H9 (cell line): ENCODE results near the gene GAS2L2. TPM values are rescaled to one million over a fixed set of nuclear protein-coding genes. Genes with fewer than 3 reads are reported as not detected.

Source experiments
- DNase-seq: peaks from one replicate; pipeline ENCODE4 v3.0.0-alpha.2; 2017
- H2AFZ ChIP-seq: one replicate; pipeline ENCODE4 v1.6.1; 2013; ENCODE audit warnings: mild to moderate bottlenecking, low read length, control low read depth, moderate library complexity
- H2AK5ac ChIP-seq: 2 replicates; pipeline ENCODE4 v1.6.1; 2013; ENCODE audit warnings: low read length, control low read depth, mixed read lengths; ENCODE audit not compliant: insufficient read length
- H2BK120ac ChIP-seq: one replicate; pipeline ENCODE4 v1.6.1; 2013; ENCODE audit warnings: low read depth, mild to moderate bottlenecking, low read length, control low read depth, inconsistent platforms; ENCODE audit not compliant: poor library complexity, severe bottlenecking
- H2BK12ac ChIP-seq: 2 replicates; pipeline ENCODE4 v1.6.1; 2013; ENCODE audit warnings: low read length, control low read depth, mixed read lengths, low read depth; ENCODE audit not compliant: insufficient read length
- H2BK15ac ChIP-seq: 2 replicates; pipeline ENCODE4 v1.6.1; 2013; ENCODE audit warnings: low read depth, low read length, control low read depth
- H2BK20ac ChIP-seq: one replicate; pipeline ENCODE4 v1.6.1; 2013; ENCODE audit warnings: low read depth, mild to moderate bottlenecking, low read length, control low read depth, inconsistent platforms; ENCODE audit not compliant: poor library complexity, severe bottlenecking
- H2BK5ac ChIP-seq: 2 replicates; pipeline ENCODE4 v1.6.1; 2013; ENCODE audit warnings: low read length, control low read depth, mixed read lengths; ENCODE audit not compliant: insufficient read length
- H3K14ac ChIP-seq: 2 replicates; pipeline ENCODE4 v1.6.1; 2013; ENCODE audit warnings: low read length, control low read depth; ENCODE audit not compliant: insufficient read depth
- H3K18ac ChIP-seq: 2 replicates; pipeline ENCODE4 v1.6.1; 2013; ENCODE audit warnings: low read depth, mild to moderate bottlenecking, mixed read lengths, low read length, control low read depth; ENCODE audit not compliant: insufficient read length
- H3K23ac ChIP-seq: 2 replicates; pipeline ENCODE4 v1.6.1; 2013; ENCODE audit warnings: low read length, control low read depth, mixed read lengths, low read depth; ENCODE audit not compliant: insufficient read length
- H3K23me2 ChIP-seq: 2 replicates; pipeline ENCODE4 v1.6.1; 2013; ENCODE audit warnings: low read depth, mild to moderate bottlenecking, mixed read lengths, low read length, control low read depth; ENCODE audit not compliant: insufficient read length, poor library complexity, severe bottlenecking
- H3K27ac ChIP-seq: 2 replicates; pipeline ENCODE4 v1.5.1; 2013; ENCODE audit warnings: low read length, control low read depth, mixed read lengths, low read depth; ENCODE audit not compliant: insufficient read length
- H3K27me3 ChIP-seq: 2 replicates; pipeline ENCODE4 v1.6.1; 2013; ENCODE audit warnings: low read length, control low read depth, inconsistent platforms; ENCODE audit not compliant: insufficient read depth
- H3K4ac ChIP-seq: 2 replicates; pipeline ENCODE4 v1.6.1; 2013; ENCODE audit warnings: low read depth, mild to moderate bottlenecking, control low read depth, inconsistent platforms, low read length, moderate library complexity
- H3K4me1 ChIP-seq: 2 replicates; pipeline ENCODE4 v1.6.1; 2013; ENCODE audit warnings: low read length, control low read depth, inconsistent platforms; ENCODE audit not compliant: insufficient read depth
- H3K4me2 ChIP-seq: 2 replicates; pipeline ENCODE4 v1.6.1; 2013; ENCODE audit warnings: low read length, control low read depth, mixed read lengths; ENCODE audit not compliant: insufficient read length, insufficient read depth
- H3K56ac ChIP-seq: 2 replicates; pipeline ENCODE4 v1.6.1; 2013; ENCODE audit warnings: low read depth, mild to moderate bottlenecking, mixed read lengths, low read length, control low read depth; ENCODE audit not compliant: insufficient read length
- H3K79me1 ChIP-seq: 2 replicates; pipeline ENCODE4 v1.6.1; 2013; ENCODE audit warnings: low read depth, mild to moderate bottlenecking, moderate library complexity, low read length, control low read depth, inconsistent platforms; ENCODE audit not compliant: insufficient read depth, poor library complexity, severe bottlenecking
- H3K79me2 ChIP-seq: 2 replicates; pipeline ENCODE4 v1.6.1; 2013; ENCODE audit warnings: low read length, control low read depth, inconsistent platforms; ENCODE audit not compliant: insufficient read depth
- H3K9ac ChIP-seq: 2 replicates; pipeline ENCODE4 v1.6.1; 2013; ENCODE audit warnings: low read length, control low read depth, mixed read lengths; ENCODE audit not compliant: insufficient read length; ENCODE audit errors: extremely low read depth
- H3K9me3 ChIP-seq: one replicate; pipeline ENCODE4 v1.6.1; 2013; ENCODE audit warnings: low read depth, low read length, inconsistent platforms; ENCODE audit not compliant: control insufficient read depth
- H3T11ph ChIP-seq: one replicate; pipeline ENCODE4 v1.6.1; 2013; ENCODE audit warnings: mild to moderate bottlenecking, low read length, control low read depth, inconsistent platforms
- H4K20me1 ChIP-seq: one replicate; pipeline ENCODE4 v1.6.1; 2013; ENCODE audit not compliant: control insufficient read depth, insufficient read length, insufficient read depth
- H4K5ac ChIP-seq: 2 replicates; pipeline ENCODE4 v1.6.1; 2013; ENCODE audit warnings: low read depth, mild to moderate bottlenecking, mixed read lengths, low read length, control low read depth; ENCODE audit not compliant: insufficient read length
- H4K8ac ChIP-seq: replicated peaks from 2 replicates; pipeline ENCODE4 v1.6.1; 2013; ENCODE audit warnings: low read length, control low read depth, mixed read lengths, low read depth; ENCODE audit not compliant: insufficient read length
- H4K91ac ChIP-seq: 2 replicates; pipeline ENCODE4 v1.6.1; 2013; ENCODE audit warnings: low read depth, mild to moderate bottlenecking, moderate library complexity, mixed read lengths, low read length, control low read depth; ENCODE audit not compliant: insufficient read length
- H3K27ac Mint-ChIP-seq, 3 experiments: 2 replicates in 2 of 3; 3 replicates in 1 of 3; pipeline ENCODE4 v1.8.0; 2020 to 2021; ENCODE audit warnings: mixed read lengths in 3 of 3, mild to moderate bottlenecking in 1 of 3, moderate library complexity in 1 of 3
- H3K27me3 Mint-ChIP-seq: 2 replicates; pipeline ENCODE4 v1.8.0; 2021; ENCODE audit warnings: low read depth, mild to moderate bottlenecking, moderate library complexity, mixed read lengths
- H3K36me3 Mint-ChIP-seq, 3 experiments: 2 replicates in 2 of 3; 3 replicates in 1 of 3; pipeline ENCODE4 v1.8.0; 2020 to 2021; ENCODE audit warnings: low read depth in 3 of 3, mixed read lengths in 3 of 3; ENCODE audit not compliant: insufficient read depth in 1 of 3
- H3K4me1 Mint-ChIP-seq, 2 experiments: 2 replicates each; pipeline ENCODE4 v1.8.0; 2020; ENCODE audit warnings: mixed read lengths in 2 of 2
- H3K4me3 Mint-ChIP-seq, 2 experiments: 2 replicates in 1 of 2; 3 replicates in 1 of 2; pipeline ENCODE4 v1.8.0; 2020 to 2021; ENCODE audit warnings: mild to moderate bottlenecking in 2 of 2, mixed read lengths in 2 of 2, moderate library complexity in 1 of 2
- H3K9me3 Mint-ChIP-seq, 2 experiments: 2 replicates in 1 of 2; 3 replicates in 1 of 2; pipeline ENCODE4 v1.8.0; 2020; ENCODE audit warnings: mild to moderate bottlenecking in 2 of 2, mixed read lengths in 2 of 2, moderate library complexity in 1 of 2
- WGBS: extraction: QIAGEN DNeasy Blood & Tissue Kit; methylation state at CpG from one replicate; pipeline ENCODE4 v1.1.7; 2013; ENCODE audit warnings: missing lambda C conversion rate, low lambda C conversion rate, mixed read lengths; ENCODE audit not compliant: insufficient read length; ENCODE audit errors: extremely low coverage; 5-methylcytosine and 5-hydroxymethylcytosine counted together
- total RNA-seq: library from RNA; stranded (reverse); gene quantifications from 2 replicates; pipeline ENCODE4 v1.2.1, GENCODE V29; 2021
- TF ChIP-seq, protein P1 (sequence below): fragments of 200-600 bp; sonication (generic); conservative IDR thresholded peaks from 3 replicates; pipeline ENCODE4 v1.8.0; 2021; ENCODE audit warnings: antibody characterized with exemption, mild to moderate bottlenecking

The GAS2L2 gene
- total RNA-seq, 1 experiment from 2014 or later, result not detected

DNA sequence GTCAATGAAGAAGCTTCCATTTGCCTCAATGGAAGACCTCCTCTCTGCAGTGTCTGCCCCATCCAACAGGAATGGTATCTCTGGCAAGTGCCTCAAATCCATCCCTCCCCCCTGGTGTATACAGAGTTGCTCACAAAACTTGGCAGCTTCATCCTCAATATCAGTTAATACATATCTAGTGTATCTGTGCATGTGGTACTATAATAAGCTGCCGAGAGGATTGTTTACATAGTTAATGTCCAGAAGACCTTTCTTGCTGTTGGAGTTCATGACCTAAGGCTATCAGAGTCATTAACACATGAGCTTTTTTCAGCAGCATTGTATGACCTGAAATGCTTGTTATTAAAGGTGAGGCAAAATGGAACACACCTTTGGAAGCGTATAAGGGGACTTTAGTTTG, 35.6 kb downstream of the GAS2L2 start:
- no peak overlapping the region for H3K4ac ChIP-seq

More for the DNA sequence above, 35.6 kb downstream of the GAS2L2 start:
- Histone ChIP-seq H3K79me1 (no peaks in the 10 kb centered on the region), H4K5ac (no peak overlapping the region), H2BK120ac (no peak overlapping the region), H3K4me2 (no peak overlapping the region), H3K4me1 (no peaks in the 10 kb centered on the region), H3K18ac (no peak overlapping the region), H4K8ac (no peak overlapping the region), H3K9me3 (no peaks in the 10 kb centered on the region), H2BK15ac (no peak overlapping the region), H3T11ph (no peak overlapping the region), H3K23ac (no peak overlapping the region), H2BK5ac (no peak overlapping the region), H2AK5ac (no peak overlapping the region), H3K27me3 (no peaks in the 10 kb centered on the region), H4K91ac (no peak overlapping the region), H2AFZ (no peak overlapping the region), H3K27ac (no peak overlapping the region), H3K79me2 (0 out of 2 replicates have a peak, but pooled peaks cover 2% of the 10 kb centered on the region), H3K14ac (no peak overlapping the region), H3K56ac (no peak overlapping the region), H4K20me1 (no peaks in the 10 kb centered on the region), H3K9ac (no peak overlapping the region), H2BK12ac (no peak overlapping the region), H2BK20ac (no peak overlapping the region), H3K23me2 (no peaks in the 10 kb centered on the region)
- Mint-ChIP-seq H3K9me3 (no peaks in the 10 kb centered on the region), H3K4me3 (no peak overlapping the region), H3K4me1 (no peaks in the 10 kb centered on the region), H3K27ac (no peak overlapping the region), H3K36me3 (peaks cover 2 to 24% (median 24%) of the 10 kb centered on the region in 3 experiments; a peak in 6 of 7 replicates), H3K27me3 (no peaks in the 10 kb centered on the region)
- TF ChIP-seq, protein P1, sequence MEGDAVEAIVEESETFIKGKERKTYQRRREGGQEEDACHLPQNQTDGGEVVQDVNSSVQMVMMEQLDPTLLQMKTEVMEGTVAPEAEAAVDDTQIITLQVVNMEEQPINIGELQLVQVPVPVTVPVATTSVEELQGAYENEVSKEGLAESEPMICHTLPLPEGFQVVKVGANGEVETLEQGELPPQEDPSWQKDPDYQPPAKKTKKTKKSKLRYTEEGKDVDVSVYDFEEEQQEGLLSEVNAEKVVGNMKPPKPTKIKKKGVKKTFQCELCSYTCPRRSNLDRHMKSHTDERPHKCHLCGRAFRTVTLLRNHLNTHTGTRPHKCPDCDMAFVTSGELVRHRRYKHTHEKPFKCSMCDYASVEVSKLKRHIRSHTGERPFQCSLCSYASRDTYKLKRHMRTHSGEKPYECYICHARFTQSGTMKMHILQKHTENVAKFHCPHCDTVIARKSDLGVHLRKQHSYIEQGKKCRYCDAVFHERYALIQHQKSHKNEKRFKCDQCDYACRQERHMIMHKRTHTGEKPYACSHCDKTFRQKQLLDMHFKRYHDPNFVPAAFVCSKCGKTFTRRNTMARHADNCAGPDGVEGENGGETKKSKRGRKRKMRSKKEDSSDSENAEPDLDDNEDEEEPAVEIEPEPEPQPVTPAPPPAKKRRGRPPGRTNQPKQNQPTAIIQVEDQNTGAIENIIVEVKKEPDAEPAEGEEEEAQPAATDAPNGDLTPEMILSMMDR, result no peak
- WGBS, result no CpG with 5 or more reads among the region's 2 CpGs
- DNase-seq, result no peak
